ENCODE measurements around the gene NME4.
A peak's percentile ranks its signal among the peaks of the same experiment; 100 is the strongest.

Gene NME4

GRCh38 chr16:369275-369865 is 27.6 kb upstream of the NME4 start:
- H3K36me3 ChIP-seq (replicated peaks): peaks cover 37% of the 10 kb centered on the region
- in situ Hi-C loops (cut with MboI; ENCODE audit: low sequenced_read_pairs): no loop called here
- peaks cover 5% of the 10 kb centered on the region for H3K4me1 ChIP-seq
- peak overlapping the region; percentile 33 for H3K4me3 ChIP-seq
- H3K27me3 ChIP-seq (ENCODE audit: low read depth): no peaks in the 10 kb centered on the region
- no peak for DNase-seq (ENCODE audit: low spot score in 2 of 2)
- H3K9me3 ChIP-seq: no peaks in the 10 kb centered on the region

GRCh38 chr16:369866-370436 is 27.0 kb upstream of the NME4 start:
- Histone ChIP-seq H3K4me1 (peaks cover 5% of the 10 kb centered on the region), H3K4me3 (peak overlapping the region; percentile 33), H3K27me3 (ENCODE audit: low read depth) (no peaks in the 10 kb centered on the region), H3K9me3 (no peaks in the 10 kb centered on the region), H3K36me3 (replicated peaks) (peaks cover 41% of the 10 kb centered on the region)
- peak in 1 of 2 experiments; percentile 38 for DNase-seq (ENCODE audit: low spot score in 2 of 2)
- in situ Hi-C loops (cut with MboI; ENCODE audit: low sequenced_read_pairs): no loop called here

- H3K36me3 ChIP-seq (replicated peaks): peaks cover 42% of the 10 kb centered on the region
- H3K27me3 ChIP-seq (ENCODE audit: low read depth): no peaks in the 10 kb centered on the region
These were observed 26.6 kb upstream of the NME4 start, which contains the start of gene MRPL28 for GRCh38 chr16:370443-370842. MRPL28 (minus strand) TSS chr16:370538; CDS start chr16:370218, 320 bp downstream.

GRCh38 chr16:370979-371514 is 26.0 kb upstream of the NME4 start:
- DNase-seq (ENCODE audit: low spot score in 2 of 2): no peak
- Histone ChIP-seq H3K4me3 (peak overlapping the region; percentile 33), H3K27me3 (ENCODE audit: low read depth) (no peaks in the 10 kb centered on the region), H3K4me1 (peaks cover 5% of the 10 kb centered on the region), H3K9me3 (no peaks in the 10 kb centered on the region), H3K36me3 (replicated peaks) (peaks cover 41% of the 10 kb centered on the region)
- in situ Hi-C loops (cut with MboI; ENCODE audit: low sequenced_read_pairs): no loop called here

More at GRCh38 chr16:370443-370842, 26.6 kb upstream of the NME4 start, which contains the start of gene MRPL28:
- Histone ChIP-seq H3K4me3 (peak within 1 kb of the TSS; percentile 33), H3K9me3 (no peaks in the 10 kb centered on the region), H3K4me1 (peaks cover 5% of the 10 kb centered on the region)
- DNase-seq (ENCODE audit: low spot score in 2 of 2): peak; percentile 87 to 96
- in situ Hi-C loops (cut with MboI; ENCODE audit: low sequenced_read_pairs): no loop called here

- no peak overlapping the region for H3K4me3 ChIP-seq
- H3K9me3 ChIP-seq: no peaks in the 10 kb centered on the region
- no peaks in the 10 kb centered on the region for H3K27me3 ChIP-seq (ENCODE audit: low read depth)
- DNase-seq (ENCODE audit: low spot score in 2 of 2): no peak
- peaks cover 5% of the 10 kb centered on the region for H3K4me1 ChIP-seq
- H3K36me3 ChIP-seq (replicated peaks): peaks cover 39% of the 10 kb centered on the region
- in situ Hi-C loops (cut with MboI; ENCODE audit: low sequenced_read_pairs): no loop called here
These were observed 25.3 kb upstream of the NME4 start for GRCh38 chr16:371515-372301.

- H3K36me3 ChIP-seq (replicated peaks): peaks cover 35% of the 10 kb centered on the region
- peaks cover 5% of the 10 kb centered on the region for H3K4me1 ChIP-seq
- no peak overlapping the region for H3K4me3 ChIP-seq
- no peak for DNase-seq (ENCODE audit: low spot score in 2 of 2)
- H3K27me3 ChIP-seq (ENCODE audit: low read depth): no peaks in the 10 kb centered on the region
- in situ Hi-C loops (cut with MboI; ENCODE audit: low sequenced_read_pairs): no loop called here
- no peaks in the 10 kb centered on the region for H3K9me3 ChIP-seq
These were observed 24.6 kb upstream of the NME4 start for GRCh38 chr16:372302-372983.

- H3K4me1 ChIP-seq: peaks cover 5% of the 10 kb centered on the region
- no peak overlapping the region for H3K4me3 ChIP-seq
- H3K36me3 ChIP-seq (replicated peaks): peaks cover 29% of the 10 kb centered on the region
- in situ Hi-C loops (cut with MboI; ENCODE audit: low sequenced_read_pairs): no loop called here
- H3K9me3 ChIP-seq: no peaks in the 10 kb centered on the region
- H3K27me3 ChIP-seq (ENCODE audit: low read depth): no peaks in the 10 kb centered on the region
- no peak for DNase-seq (ENCODE audit: low spot score in 2 of 2)
These were observed 23.9 kb upstream of the NME4 start for GRCh38 chr16:373020-373598.

- Histone ChIP-seq H3K36me3 (replicated peaks) (peaks cover 20% of the 10 kb centered on the region), H3K9me3 (no peaks in the 10 kb centered on the region), H3K27me3 (ENCODE audit: low read depth) (no peaks in the 10 kb centered on the region), H3K4me1 (peaks cover 5% of the 10 kb centered on the region), H3K4me3 (no peak overlapping the region)
- in situ Hi-C loops (cut with MboI; ENCODE audit: low sequenced_read_pairs): no loop called here
- no peak for DNase-seq (ENCODE audit: low spot score in 2 of 2)
These were observed 23.0 kb upstream of the NME4 start for GRCh38 chr16:373848-374615.

- peaks cover 14% of the 10 kb centered on the region for H3K36me3 ChIP-seq (replicated peaks)
- no peaks in the 10 kb centered on the region for H3K27me3 ChIP-seq (ENCODE audit: low read depth)
- H3K4me1 ChIP-seq: peaks cover 3% of the 10 kb centered on the region
- DNase-seq (ENCODE audit: low spot score in 2 of 2): no peak
- no peaks in the 10 kb centered on the region for H3K9me3 ChIP-seq
- in situ Hi-C loops (cut with MboI; ENCODE audit: low sequenced_read_pairs): no loop called here
- H3K4me3 ChIP-seq: no peak overlapping the region
These were observed 22.4 kb upstream of the NME4 start for GRCh38 chr16:374616-374926.

- H3K9me3 ChIP-seq: no peaks in the 10 kb centered on the region
- DNase-seq (ENCODE audit: low spot score in 2 of 2): no peak
- H3K27me3 ChIP-seq (ENCODE audit: low read depth): no peaks in the 10 kb centered on the region
- H3K4me3 ChIP-seq: no peak overlapping the region
- H3K4me1 ChIP-seq: no peaks in the 10 kb centered on the region
- peaks cover 12% of the 10 kb centered on the region for H3K36me3 ChIP-seq (replicated peaks)
- in situ Hi-C loops (cut with MboI; ENCODE audit: low sequenced_read_pairs): no loop called here
These were observed 21.8 kb upstream of the NME4 start for GRCh38 chr16:375212-375611.

GRCh38 chr16:375927-376816 is 20.8 kb upstream of the NME4 start:
- no peak overlapping the region for H3K4me3 ChIP-seq
- no peak for DNase-seq (ENCODE audit: low spot score in 2 of 2)
- no peaks in the 10 kb centered on the region for H3K9me3 ChIP-seq
- no peaks in the 10 kb centered on the region; the same call in 1 of the 2 replicates for H3K4me1 ChIP-seq
- in situ Hi-C loops (cut with MboI; ENCODE audit: low sequenced_read_pairs): no loop called here
- H3K27me3 ChIP-seq (ENCODE audit: low read depth): no peaks in the 10 kb centered on the region
- peaks cover 12% of the 10 kb centered on the region for H3K36me3 ChIP-seq (replicated peaks)

GRCh38 chr16:376817-377418 is 20.1 kb upstream of the NME4 start:
- Histone ChIP-seq H3K4me3 (no peak overlapping the region), H3K27me3 (ENCODE audit: low read depth) (no peaks in the 10 kb centered on the region), H3K4me1 (no peaks in the 10 kb centered on the region; the same call in 1 of the 2 replicates), H3K36me3 (replicated peaks) (peaks cover 12% of the 10 kb centered on the region), H3K9me3 (no peaks in the 10 kb centered on the region)
- in situ Hi-C loops (cut with MboI; ENCODE audit: low sequenced_read_pairs): no loop called here
- no peak for DNase-seq (ENCODE audit: low spot score in 2 of 2)

Data from HAP-1 (cell line).